Keratinocyte (primary cell): ENCODE measurements around the gene EPAS1.

Experiments used
- CTCF ChIP-seq, 3 experiments: IDR thresholded peaks in 1 of 3; conservative IDR thresholded peaks in 1 of 3; optimal IDR thresholded peaks in 1 of 3; 2 replicates in 2 of 3; 3 replicates in 1 of 3; pipeline versions ENCODE3 to v1.5.1; 2011; ENCODE audit warnings: low read length in 3 of 3, mild to moderate bottlenecking in 3 of 3, moderate library complexity in 2 of 3, control low read depth in 1 of 3, inconsistent platforms in 1 of 3; ENCODE audit not compliant: insufficient read depth in 2 of 3; ENCODE audit errors: extremely low read depth in 1 of 3
- EZH2 ChIP-seq: IDR thresholded peaks from one replicate; pipeline ENCODE4 v1.6.1; 2012; ENCODE audit warnings: inconsistent platforms, mild to moderate bottlenecking, low read length, moderate library complexity

DNA sequence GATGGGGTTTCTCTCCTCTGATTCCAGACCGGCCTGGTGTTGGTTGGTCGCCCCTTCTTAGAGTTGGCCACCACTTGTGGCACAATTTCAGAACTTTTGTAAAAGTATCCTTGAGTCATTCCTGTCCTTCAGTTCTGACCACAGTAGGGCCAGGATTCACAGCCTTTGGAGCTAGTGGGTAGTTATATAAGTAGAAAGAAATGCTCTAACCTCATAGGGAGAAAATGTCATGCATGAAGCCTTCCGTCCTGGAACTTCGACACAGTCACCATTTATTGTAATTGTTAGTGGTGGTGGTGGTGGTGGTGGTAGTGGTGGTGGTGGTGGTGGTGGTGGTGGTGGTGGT, 65.4 kb downstream of the EPAS1 start:
- TF ChIP-seq EZH2 (no peak), CTCF (optimal IDR thresholded peaks at IDR 0.05 in 1 of 3, IDR thresholded peaks at IDR 0.05 in 1 of 3, conservative IDR thresholded peaks at IDR 0.05 in 1 of 3; ENCODE audit: extremely low read depth in 1 of 3, insufficient read depth in 2 of 3, low read length in 3 of 3) (no peak)
